Trophoblast cell (in vitro differentiated cells and primary cell): ENCODE results near the gene CCDC89.

Experiments
- DNase-seq, 2 donors: peaks; one replicate each; pipeline ENCODE4 v3.0.0-alpha.2; 2016
- H2AFZ ChIP-seq: 2 replicates; pipeline ENCODE4 v1.6.1; 2013; ENCODE audit warnings: low read length, moderate library complexity, mild to moderate bottlenecking; ENCODE audit not compliant: insufficient read depth, poor library complexity
- H2AK5ac ChIP-seq: 2 replicates; pipeline ENCODE4 v1.6.1; 2013; ENCODE audit warnings: mild to moderate bottlenecking, low read length
- H2BK120ac ChIP-seq: 2 replicates; pipeline ENCODE4 v1.6.1; 2013; ENCODE audit warnings: low read length, mild to moderate bottlenecking, moderate library complexity; ENCODE audit not compliant: insufficient read depth, poor library complexity
- H2BK12ac ChIP-seq: 2 replicates; pipeline ENCODE4 v1.6.1; 2013; ENCODE audit warnings: mild to moderate bottlenecking, low read length, moderate library complexity
- H2BK5ac ChIP-seq: 2 replicates; pipeline ENCODE4 v1.6.1; 2013; ENCODE audit warnings: low read length, low read depth, moderate library complexity, mild to moderate bottlenecking; ENCODE audit not compliant: poor library complexity
- H3K14ac ChIP-seq: 2 replicates; pipeline ENCODE4 v1.6.1; 2013; ENCODE audit warnings: mild to moderate bottlenecking, low read length
- H3K18ac ChIP-seq: 2 replicates; pipeline ENCODE4 v1.6.1; 2013; ENCODE audit warnings: mild to moderate bottlenecking, low read length
- H3K23ac ChIP-seq: 2 replicates; pipeline ENCODE4 v1.6.1; 2013; ENCODE audit warnings: low read length
- H3K27ac ChIP-seq: 2 replicates; pipeline ENCODE4 v1.5.1; 2013; ENCODE audit warnings: low read depth, mild to moderate bottlenecking, inconsistent platforms, low read length, moderate library complexity
- H3K27me3 ChIP-seq: 2 replicates; pipeline ENCODE4 v1.6.1; 2013; ENCODE audit warnings: inconsistent platforms, mild to moderate bottlenecking, low read length, moderate library complexity; ENCODE audit not compliant: insufficient read depth
- H3K36me3 ChIP-seq, 2 experiments: 1 replicate in 1 of 2; 2 replicates in 1 of 2; pipeline ENCODE4 v1.6.1; 2013; ENCODE audit warnings: low read length in 2 of 2, mild to moderate bottlenecking in 2 of 2, moderate library complexity in 1 of 2; ENCODE audit not compliant: insufficient read depth in 2 of 2, control insufficient read depth in 1 of 2
- H3K4ac ChIP-seq: 2 replicates; pipeline ENCODE4 v1.6.1; 2013; ENCODE audit warnings: low read depth, mild to moderate bottlenecking, low read length, moderate library complexity
- H3K4me1 ChIP-seq, 2 experiments: 1 replicate in 1 of 2; 2 replicates in 1 of 2; pipeline ENCODE4 v1.6.1; 2013; ENCODE audit warnings: low read length in 2 of 2, mild to moderate bottlenecking in 2 of 2, moderate library complexity in 1 of 2; ENCODE audit not compliant: insufficient read depth in 2 of 2, control insufficient read depth in 1 of 2
- H3K4me2 ChIP-seq: 2 replicates; pipeline ENCODE4 v1.6.1; 2013; ENCODE audit warnings: inconsistent platforms, mild to moderate bottlenecking, low read length, moderate library complexity
- H3K4me3 ChIP-seq: 2 replicates; pipeline ENCODE4 v1.5.1; 2013; ENCODE audit warnings: mild to moderate bottlenecking, low read depth, low read length, inconsistent platforms
- H3K79me1 ChIP-seq: one replicate; pipeline ENCODE4 v1.6.1; 2013; ENCODE audit warnings: low read length
- H3K79me2 ChIP-seq: 2 replicates; pipeline ENCODE4 v1.6.1; 2013; ENCODE audit warnings: low read length, mild to moderate bottlenecking; ENCODE audit not compliant: control insufficient read depth, insufficient read depth, poor library complexity
- H3K9ac ChIP-seq: 2 replicates; pipeline ENCODE4 v1.6.1; 2013; ENCODE audit warnings: mild to moderate bottlenecking, low read length
- H3K9me3 ChIP-seq: 2 replicates; pipeline ENCODE4 v1.6.1; 2013; ENCODE audit warnings: low read depth, mild to moderate bottlenecking, control low read depth, inconsistent platforms, low read length; ENCODE audit not compliant: insufficient read depth
- H4K12ac ChIP-seq: 2 replicates; pipeline ENCODE4 v1.6.1; 2013; ENCODE audit warnings: low read depth, mild to moderate bottlenecking, low read length, moderate library complexity
- H4K8ac ChIP-seq: 2 replicates; pipeline ENCODE4 v1.6.1; 2013; ENCODE audit warnings: low read depth, mild to moderate bottlenecking, low read length, moderate library complexity
- H4K91ac ChIP-seq: one replicate; pipeline ENCODE4 v1.6.1; 2013; ENCODE audit warnings: low read depth, mild to moderate bottlenecking, low read length, moderate library complexity
- WGBS: extraction: QIAGEN DNeasy Blood & Tissue Kit; methylation state at CpG from one replicate; pipeline ENCODE4 v1.1.7; 2013; ENCODE audit warnings: missing lambda C conversion rate; ENCODE audit not compliant: insufficient read length, insufficient coverage; ENCODE audit errors: extremely low coverage; 5-methylcytosine and 5-hydroxymethylcytosine counted together

Gene CCDC89

GRCh38 chr11:85724748-85725465 lies 38.9 kb upstream of the CCDC89 start:
- Histone ChIP-seq H3K4ac (no peak overlapping the region), H4K8ac (no peak overlapping the region), H2BK5ac (no peak overlapping the region), H3K4me1 (peaks cover 0 to 1% of the 10 kb centered on the region in 2 experiments), H2BK120ac (no peak overlapping the region), H3K9ac (no peak overlapping the region), H3K18ac (no peak overlapping the region), H3K79me1 (peaks cover 3% of the 10 kb centered on the region), H2AFZ (no peak overlapping the region), H3K23ac (no peak overlapping the region), H3K4me2 (no peak overlapping the region), H3K36me3 (no peaks in the 10 kb centered on the region), H2AK5ac (no peak overlapping the region), H3K4me3 (no peak overlapping the region), H3K27ac (no peak overlapping the region), H3K27me3 (no peaks in the 10 kb centered on the region), H4K91ac (no peak overlapping the region), H3K79me2 (no peaks in the 10 kb centered on the region), H2BK12ac (peak overlapping the region; percentile 6), H3K14ac (no peak overlapping the region), H3K9me3 (no peaks in the 10 kb centered on the region), H4K12ac (no peak overlapping the region)
- WGBS: no CpG with 5 or more reads among the region's 6 CpGs
- DNase-seq: no peak

DNA sequence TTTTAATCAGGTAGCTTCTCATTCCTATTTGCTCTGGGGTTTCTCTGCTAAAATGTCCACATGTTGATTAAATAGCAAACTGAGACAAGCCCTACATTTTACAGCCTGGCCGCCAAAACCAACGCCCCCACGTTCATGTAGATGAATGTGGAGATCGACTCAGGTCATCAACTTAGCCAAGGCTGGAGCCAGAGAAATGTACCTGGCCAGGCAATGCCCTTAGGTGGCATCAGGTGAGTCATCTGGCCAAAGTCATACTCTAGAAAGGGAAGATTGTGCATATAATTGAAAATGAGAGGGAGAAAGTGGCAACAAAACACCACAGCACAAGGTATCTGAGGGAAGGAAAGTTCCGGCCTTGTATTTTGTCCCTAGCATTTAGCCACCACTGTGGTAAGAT lies 37.1 kb upstream of the CCDC89 start:
- Histone ChIP-seq H3K9me3 (no peaks in the 10 kb centered on the region), H4K12ac (no peak overlapping the region), H2AFZ (no peak overlapping the region), H4K91ac (no peak overlapping the region), H3K27me3 (no peaks in the 10 kb centered on the region), H3K4ac (no peak overlapping the region), H2BK12ac (no peak overlapping the region), H3K79me2 (no peaks in the 10 kb centered on the region), H3K27ac (no peak overlapping the region), H2BK5ac (no peak overlapping the region), H2BK120ac (no peak overlapping the region), H3K23ac (no peak overlapping the region), H3K9ac (no peak overlapping the region), H3K36me3 (no peaks in the 10 kb centered on the region), H4K8ac (no peak overlapping the region), H3K4me3 (no peak overlapping the region), H2AK5ac (no peak overlapping the region), H3K4me2 (no peak overlapping the region), H3K79me1 (peaks cover 3% of the 10 kb centered on the region), H3K18ac (no peak overlapping the region), H3K4me1 (peaks cover 2 to 8% of the 10 kb centered on the region in 2 experiments), H3K14ac (no peak overlapping the region)
- no peak for DNase-seq
- no CpG with 5 or more reads among the region's 5 CpGs for WGBS

GRCh38 chr11:85721191-85721590 lies 35.2 kb upstream of the CCDC89 start:
- H3K79me2 ChIP-seq: no peaks in the 10 kb centered on the region
- H3K9ac ChIP-seq: no peak overlapping the region
- no peak overlapping the region for H2AK5ac ChIP-seq
- H4K91ac ChIP-seq: no peak overlapping the region
- H3K36me3 ChIP-seq: no peaks in the 10 kb centered on the region
- H2BK5ac ChIP-seq: no peak overlapping the region
- no peak overlapping the region for H2AFZ ChIP-seq
- H3K18ac ChIP-seq: no peak overlapping the region
- H3K14ac ChIP-seq: no peak overlapping the region
- H2BK12ac ChIP-seq: no peak overlapping the region
- no peaks in the 10 kb centered on the region for H3K9me3 ChIP-seq
- H4K12ac ChIP-seq: no peak overlapping the region
- peaks cover 3% of the 10 kb centered on the region for H3K79me1 ChIP-seq
- H3K4me1 ChIP-seq: peaks cover 2 to 8% of the 10 kb centered on the region in 2 experiments
- no peak overlapping the region for H3K4me3 ChIP-seq
- no peak overlapping the region for H3K23ac ChIP-seq
- no peak overlapping the region for H4K8ac ChIP-seq
- DNase-seq: no peak
- H3K27ac ChIP-seq: no peak overlapping the region
- no peaks in the 10 kb centered on the region for H3K27me3 ChIP-seq
- WGBS: no CpG with 5 or more reads among the region's 3 CpGs
- H3K4ac ChIP-seq: no peak overlapping the region
- H3K4me2 ChIP-seq: no peak overlapping the region
- no peak overlapping the region for H2BK120ac ChIP-seq

DNA sequence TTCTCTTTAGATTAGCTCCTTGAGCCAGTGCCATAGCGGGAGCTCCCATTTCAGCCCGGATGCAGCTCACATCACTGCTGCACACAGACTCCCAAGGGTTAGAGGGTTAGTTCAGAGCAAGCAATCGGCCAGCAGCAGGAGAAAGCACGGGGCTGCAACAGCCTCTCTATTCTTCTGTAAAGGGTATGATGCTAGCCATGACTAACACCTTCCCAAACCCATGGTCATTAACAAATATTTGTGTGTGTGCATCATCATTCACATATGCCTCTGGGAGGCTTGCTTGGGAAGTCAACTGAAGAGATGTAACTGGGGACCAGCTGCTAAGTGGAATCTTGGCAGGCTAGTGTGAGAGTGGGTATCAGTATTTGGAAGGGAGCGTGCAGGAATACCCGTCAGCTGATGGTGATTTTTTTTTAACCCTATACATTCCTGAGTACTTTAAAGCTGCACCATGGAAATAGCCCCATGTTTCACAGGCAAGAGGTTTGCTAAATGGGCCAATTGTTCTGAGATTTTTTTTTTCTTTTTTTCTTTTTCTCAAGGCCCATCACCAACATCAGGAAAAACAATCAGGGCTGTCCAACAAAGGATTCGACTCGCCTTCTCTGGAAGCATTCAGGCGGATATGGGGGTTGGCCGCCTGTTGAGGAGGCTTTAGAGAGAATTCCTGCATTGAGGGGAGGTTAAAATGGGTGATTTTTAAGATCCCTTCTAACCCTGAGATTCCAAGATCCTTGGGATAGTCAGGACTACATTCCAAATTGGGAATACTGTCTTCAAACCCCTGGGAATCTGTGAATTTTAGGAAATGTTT lies 33.2 kb upstream of the CCDC89 start:
- Histone ChIP-seq H3K14ac (no peak overlapping the region), H3K9ac (no peak overlapping the region), H4K12ac (no peak overlapping the region), H3K4ac (no peak overlapping the region), H2BK12ac (no peak overlapping the region), H4K91ac (no peak overlapping the region), H3K23ac (no peak overlapping the region), H3K4me2 (no peak overlapping the region), H2AK5ac (no peak overlapping the region), H3K79me1 (no peaks in the 10 kb centered on the region), H3K9me3 (no peaks in the 10 kb centered on the region), H2AFZ (no peak overlapping the region), H3K36me3 (no peaks in the 10 kb centered on the region), H3K27ac (no peak overlapping the region), H3K4me3 (no peak overlapping the region), H3K79me2 (no peaks in the 10 kb centered on the region), H2BK5ac (no peak overlapping the region), H3K18ac (no peak overlapping the region), H4K8ac (no peak overlapping the region), H2BK120ac (peak overlapping the region; percentile 43), H3K27me3 (no peaks in the 10 kb centered on the region), H3K4me1 (peaks cover 2 to 6% of the 10 kb centered on the region in 2 experiments)
- peak; percentile 83 to 93 for DNase-seq
- WGBS: no CpG with 5 or more reads among the region's 10 CpGs
